GM19397 (cell line): Measurements from ENCODE around the gene CDH4.

ENCODE experiments used
- ATAC-seq: cut with Tn5 transposase; IDR thresholded peaks from one replicate; pipeline ENCODE4 v1.9.1; 2021; ENCODE audit warnings: mild to moderate bottlenecking, moderate library complexity; ENCODE audit not compliant: unreplicated experiment

Gene CDH4

DNA sequence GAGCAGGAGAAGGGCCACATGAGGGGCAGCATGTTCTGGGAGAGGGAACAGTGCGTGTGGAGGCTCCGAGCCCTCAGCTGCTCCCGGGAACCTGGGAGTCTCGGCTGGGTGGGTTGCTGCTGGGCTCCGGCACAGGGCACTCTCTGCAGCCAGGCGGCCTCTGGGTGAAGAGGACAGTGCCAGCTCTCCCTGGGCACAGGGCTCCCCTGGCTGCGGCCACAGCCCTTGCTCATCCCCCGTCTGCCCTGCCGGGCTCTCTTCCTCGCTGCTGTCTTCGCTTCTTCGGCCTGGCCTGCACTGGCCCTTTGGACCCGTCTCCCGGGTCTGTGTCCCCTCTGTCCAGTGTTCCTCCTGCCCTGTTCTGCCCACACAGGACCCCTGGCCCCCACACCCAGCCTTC, 48.2 kb downstream of the CDH4 start:
- no peak for ATAC-seq

DNA sequence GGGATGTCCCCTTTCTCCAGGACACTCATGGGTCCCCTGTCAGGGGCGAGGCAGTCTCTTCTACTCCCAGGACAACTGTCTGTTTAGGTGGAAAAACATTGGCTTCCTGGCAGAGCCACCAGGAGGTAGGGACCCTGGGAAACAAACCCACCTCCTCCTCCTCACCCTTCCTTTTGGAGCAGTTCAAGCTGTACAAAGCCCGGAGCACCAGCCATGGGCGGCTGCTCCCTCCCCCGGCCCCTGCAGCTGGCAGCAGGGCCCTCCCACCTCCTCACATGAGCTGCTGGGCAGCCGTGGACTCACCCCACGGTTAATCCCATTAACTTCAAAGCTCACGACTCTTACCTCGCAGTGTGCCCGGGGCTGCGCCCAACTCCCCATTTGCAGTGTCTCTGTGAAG, 48.6 kb downstream of the CDH4 start:
- ATAC-seq: no peak

DNA sequence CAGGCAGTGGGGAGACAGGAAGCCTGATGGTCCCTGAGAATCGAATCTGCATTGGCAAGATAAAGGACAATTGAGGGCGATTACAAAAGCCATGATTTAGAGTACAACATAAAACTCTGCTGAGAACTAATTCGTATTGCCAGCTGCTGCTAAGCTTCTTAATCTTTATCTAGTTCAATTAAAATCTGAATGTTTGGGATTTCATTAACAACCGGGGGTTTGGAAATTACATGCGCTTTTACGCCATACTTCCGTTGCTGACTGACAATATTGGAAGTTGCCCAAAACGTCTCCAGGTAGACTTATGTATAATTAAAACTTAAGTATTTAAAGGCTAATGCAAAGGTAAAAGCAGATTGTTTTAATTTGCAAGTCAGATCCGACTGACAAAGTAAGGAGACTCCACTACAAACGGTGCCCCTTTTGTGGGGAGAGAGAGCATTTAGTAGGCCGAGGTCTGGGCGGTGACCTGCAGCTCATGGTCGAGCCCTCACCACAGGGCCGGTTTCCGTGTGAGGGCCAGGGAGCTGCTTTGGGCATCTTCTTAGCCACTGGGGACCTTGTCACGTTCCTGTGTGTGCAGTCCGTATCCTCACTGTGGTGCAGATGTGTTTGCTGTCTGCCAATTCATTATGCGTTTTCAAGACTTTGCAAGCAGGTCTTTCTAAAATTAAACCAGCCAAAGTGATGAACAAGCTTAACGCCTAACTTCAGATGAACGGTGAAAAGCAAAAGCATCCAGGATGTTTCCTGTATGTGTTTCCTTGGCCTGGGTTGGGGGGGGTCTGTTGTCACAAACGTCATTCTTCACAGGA, 49.9 kb downstream of the CDH4 start:
- ATAC-seq: no peak

DNA sequence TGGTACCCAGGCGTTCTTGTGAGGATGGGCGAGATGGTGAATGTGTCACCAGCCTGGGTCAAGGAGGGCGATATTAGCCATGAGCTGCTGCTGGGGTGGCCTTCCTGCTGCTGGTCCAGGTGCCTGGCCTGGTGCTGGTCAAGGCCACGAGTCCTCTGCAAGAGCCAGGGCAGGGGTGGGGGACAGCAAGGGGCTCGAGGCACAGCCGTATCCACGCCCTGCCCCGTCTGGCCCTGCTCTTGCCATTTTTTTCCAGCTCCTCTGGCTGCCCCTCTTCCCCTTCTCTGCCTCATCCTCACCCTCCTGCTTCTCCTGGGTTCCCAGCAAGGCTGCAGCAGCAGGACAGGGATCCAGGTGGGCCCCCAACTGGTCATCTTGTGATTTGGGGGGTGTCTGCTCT, 51.2 kb downstream of the CDH4 start:
- ATAC-seq: no peak

DNA sequence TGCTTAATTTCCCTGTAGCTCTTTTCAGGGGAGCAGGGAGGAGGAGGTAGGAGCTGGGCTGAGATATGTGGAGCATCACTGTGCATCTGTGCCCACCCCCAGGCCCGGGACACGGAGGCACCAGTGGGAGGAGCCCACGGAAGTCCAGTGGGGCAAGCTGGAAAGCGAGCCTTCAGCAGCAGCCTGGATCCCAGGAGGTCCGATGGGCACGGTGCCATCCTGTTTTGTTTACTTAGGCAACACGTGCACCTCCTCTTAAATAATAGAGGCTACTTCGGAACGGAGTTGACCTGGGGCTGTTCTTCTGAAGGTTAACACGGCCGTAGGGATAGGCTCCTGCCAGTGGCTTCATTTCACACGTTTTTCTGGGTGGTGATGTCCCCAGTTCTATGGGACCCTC, 51.6 kb downstream of the CDH4 start:
- ATAC-seq: no peak

DNA sequence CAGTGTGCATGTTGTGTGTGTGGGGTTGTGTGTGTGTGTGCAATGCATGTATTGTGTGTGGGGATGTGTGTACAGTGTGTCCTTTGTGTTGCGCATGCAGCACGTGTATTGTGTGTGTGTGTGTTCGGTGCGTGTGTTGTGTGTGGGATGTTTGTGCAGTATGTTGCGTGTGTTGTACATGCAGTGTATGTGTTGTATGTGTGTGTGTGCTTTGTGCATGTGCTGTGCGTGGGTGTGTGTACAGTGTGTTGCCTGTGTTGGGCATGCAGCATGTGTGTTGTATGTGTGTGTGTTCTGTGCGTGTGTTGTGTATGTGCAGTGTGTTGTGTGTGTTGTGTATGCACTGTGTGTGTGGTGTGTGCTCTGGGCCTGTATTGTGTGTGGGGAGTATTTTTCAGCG, 52.7 kb downstream of the CDH4 start:
- ATAC-seq: no peak

DNA sequence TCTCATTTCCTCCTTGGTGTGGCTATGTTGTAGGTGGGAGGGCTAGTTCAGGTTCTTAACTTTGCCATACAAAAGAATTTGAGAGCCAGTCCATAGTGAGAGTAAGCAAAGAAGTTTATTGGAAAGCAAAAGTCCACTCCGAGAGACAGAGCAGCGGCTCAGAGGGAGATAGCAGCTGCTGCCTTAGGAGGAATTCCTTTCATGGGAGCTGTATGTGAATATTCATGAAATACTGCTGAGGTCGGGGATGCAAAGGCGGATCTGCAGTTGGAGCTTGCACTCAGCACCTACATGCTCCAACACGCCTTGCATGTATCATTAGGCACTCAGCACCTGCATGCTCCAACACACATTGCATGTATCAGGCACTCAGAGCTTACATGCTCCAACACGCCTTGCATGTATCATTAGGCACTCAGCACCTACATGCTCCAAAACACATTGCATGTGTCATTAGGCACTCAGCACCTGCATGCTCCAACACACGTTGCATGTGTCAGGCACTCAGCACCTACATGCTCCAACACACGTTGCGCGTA, 54.9 kb downstream of the CDH4 start:
- ATAC-seq: no peak

DNA sequence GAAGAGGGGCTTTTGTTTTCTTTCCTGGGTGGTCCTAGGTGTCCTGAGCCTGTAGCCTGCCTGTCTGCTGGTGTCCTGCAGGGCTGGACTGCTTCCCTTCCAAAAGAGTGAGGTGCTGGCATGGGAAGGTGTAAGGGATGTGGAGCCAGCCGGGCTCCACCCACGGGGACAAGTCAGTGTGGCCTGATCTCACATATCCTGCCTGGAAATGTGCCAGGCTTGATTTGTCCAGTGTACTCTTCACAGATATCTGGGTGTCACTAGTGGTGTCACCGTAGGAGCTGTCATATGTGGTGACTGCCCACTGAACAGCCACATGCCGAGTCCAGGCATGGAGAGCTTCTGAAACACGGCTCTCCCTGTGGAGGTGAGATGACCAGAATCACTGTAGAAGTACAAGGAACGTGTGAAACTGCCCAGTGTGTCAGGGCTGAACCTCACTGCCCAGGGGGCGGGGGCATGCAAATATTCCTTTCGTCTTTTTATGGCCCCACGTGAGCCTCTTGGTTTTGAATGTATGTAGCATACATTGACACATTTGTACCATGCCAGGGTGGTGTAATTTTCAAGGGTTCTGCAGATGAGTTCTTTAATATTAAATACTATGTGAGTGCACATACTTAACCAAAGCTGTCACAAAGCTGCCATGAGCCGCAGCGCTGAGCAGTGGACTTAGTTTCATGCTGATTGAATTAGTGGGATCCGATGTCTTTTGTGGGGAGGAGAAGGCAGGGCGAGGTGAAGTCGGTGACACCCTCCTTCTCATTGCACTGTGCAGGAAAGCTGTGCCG, 55.8 kb downstream of the CDH4 start:
- ATAC-seq: no peak

DNA sequence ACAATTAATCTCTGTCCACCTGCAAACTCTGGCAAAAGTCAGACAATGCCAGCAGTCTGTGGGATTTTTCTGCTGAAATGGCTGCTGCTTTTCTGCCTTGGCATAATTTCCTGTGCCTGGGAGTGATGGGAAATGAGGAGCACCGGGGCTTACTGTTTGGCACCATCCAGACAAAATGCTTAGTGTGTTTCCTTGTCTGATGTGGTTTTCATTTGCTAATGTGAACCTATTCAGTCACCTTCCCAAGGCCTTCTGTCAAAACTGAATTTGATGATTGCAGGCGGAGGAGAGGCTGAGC, 56.4 kb downstream of the CDH4 start:
- ATAC-seq: no peak

DNA sequence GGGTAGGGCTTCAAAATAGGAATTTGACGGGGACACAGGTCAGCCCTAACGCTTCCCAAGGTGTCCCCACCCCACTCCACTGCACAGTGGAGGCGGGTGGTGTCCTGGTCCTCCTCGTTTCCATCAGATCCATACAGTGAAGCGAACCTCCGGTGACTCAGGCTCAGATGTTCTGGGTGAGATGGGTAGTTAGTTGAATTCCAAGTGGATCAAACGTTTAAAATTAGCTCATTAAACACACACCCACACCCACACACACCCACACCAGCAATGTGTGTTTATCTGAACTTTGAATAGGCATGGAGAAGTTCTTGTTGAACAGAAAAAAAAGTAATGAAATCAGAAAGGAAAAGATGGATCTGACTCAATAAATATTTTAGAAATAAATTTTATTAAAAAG, 58.9 kb downstream of the CDH4 start:
- ATAC-seq: no peak

DNA sequence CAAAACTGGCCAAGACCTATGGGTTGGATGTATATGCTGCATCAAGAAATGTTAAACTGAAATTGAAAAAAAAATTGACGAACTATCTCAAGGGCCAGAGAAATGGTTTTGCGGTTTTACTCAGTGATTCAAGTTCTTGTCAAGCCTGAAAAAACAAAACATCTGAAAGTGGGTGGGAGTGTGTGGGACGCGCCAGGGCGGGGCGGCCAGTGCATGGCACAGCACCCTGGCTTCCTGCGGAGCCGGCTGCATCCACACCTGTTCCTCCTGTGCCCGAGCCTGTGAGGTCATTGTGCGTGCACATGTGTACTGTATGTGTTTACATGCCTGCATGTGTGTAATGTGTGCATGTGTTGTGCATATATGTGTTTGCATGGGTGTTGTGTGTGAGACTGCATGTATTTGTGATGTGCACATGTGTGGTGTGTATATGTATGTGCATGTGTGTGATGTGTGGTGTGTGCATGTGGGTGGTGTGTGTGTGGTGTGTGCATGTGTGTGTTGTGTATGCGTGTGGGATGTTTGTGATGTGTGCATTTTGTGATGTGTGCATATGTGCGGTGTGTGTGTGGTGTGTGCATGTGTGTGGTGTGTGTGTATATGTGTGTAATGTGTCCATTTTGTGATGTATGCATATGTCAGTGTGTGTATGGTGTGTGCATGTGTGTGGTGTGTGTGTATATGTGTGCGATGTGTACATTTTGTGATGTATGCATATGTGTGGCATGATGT, 59.8 kb downstream of the CDH4 start:
- no peak for ATAC-seq

DNA sequence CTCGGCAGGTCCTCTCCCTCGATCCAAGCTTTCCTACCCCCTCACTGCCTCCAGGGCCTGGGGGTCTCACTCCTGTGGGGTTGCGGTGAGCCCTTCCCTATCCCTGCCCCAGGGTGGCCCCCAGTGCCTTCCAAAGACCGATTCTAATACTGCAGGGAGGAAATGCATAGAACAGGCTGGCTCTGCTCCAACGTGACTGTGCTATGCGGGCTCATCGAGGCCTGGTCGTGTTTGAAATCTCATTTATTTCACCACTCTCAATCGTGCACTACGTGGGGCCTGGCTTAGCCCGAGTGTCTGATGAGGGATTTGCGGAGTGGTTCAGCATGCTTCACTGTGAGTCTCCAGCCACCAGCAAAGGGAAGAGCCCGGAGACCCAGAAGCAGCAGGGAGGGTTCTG, 60.9 kb downstream of the CDH4 start:
- no peak for ATAC-seq

DNA sequence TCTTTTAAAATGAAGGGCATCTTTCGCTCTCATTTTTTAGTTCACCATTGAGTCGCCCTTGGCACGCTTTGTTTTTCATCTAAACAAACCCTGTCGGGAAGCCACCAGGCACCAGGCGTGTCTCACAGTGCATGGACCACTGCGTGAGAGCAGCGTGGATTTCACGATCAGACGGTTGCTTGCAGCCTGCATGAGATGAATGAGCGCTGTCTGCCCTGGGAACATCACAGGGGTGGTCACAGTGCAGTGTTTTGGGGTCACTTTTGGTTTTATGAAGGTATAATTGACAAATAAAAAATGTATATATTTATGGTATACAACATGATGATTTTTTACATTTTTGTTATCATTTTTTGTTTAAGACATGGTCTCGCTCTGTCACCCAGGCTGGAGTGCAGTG, 61.3 kb downstream of the CDH4 start:
- no peak for ATAC-seq

DNA sequence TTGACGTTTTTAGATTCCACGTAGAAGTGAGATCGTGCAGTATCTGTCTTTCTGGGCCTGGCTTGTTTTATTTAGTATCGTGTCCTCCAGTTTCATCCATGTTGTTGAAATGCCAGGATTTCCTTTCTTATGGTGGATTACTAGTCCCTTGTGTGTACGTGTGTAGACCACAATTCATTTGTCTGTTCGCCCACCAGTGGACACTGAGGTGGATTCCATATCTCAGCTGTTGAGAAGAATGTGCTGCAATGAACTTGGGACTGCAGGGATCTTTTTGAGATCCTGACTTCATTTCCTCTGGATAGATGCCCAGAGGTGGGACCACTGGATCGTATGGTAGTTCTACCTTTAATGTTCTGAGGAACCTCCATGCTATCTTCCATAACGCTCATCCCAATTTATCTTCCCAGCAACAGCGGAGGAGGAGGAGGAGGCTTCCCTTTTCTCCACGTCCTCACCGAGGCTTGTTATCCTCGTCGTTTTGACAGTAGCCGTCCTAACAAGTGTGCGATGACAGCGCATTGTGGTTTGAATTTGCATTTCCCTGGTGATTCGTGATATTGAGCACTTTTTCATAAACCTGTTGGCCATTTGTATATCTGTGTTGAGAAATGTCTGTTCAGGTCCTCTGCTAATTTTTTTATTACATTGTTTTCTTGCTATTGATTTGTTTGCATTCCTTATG, 62.4 kb downstream of the CDH4 start:
- ATAC-seq: no peak

DNA sequence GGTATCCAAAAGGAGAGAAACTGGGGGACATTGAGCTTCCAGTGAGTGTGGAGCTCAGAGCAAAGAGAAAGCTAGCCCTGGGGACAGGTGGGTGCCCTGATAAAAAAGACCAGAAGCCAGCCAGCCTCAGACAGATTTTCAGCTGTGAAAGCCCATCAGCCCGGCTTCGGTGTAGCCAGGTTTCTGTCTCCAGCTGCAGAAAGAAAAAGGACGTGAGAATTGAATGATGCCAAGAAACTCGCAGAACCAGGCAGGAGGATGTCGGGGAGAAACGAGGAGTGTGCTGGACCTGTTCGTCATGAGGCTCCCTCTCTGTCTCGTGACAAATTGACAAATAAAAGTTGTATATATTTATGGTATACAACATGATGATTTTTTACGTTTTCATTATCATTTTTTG, 63.3 kb downstream of the CDH4 start:
- ATAC-seq: no peak

DNA sequence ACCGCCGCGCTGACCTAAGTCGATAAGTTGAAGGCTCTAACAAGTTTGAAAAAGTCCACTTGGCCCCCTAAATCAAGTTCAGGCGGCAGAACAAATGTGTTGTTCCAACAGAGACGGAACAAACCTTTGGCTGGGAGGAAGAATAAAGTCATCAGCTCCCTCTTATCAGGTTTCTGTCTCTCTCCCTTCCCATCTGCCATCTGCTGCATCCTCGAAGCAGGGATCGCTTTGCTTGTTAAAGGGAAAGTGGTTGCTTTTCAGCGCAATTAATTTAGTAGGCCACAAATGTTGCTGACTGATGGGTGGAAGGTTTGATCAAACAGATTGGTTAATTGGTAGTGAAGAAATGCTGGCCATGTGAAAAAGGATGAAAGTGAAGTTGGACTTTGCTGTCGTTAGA, 64.3 kb downstream of the CDH4 start:
- no peak for ATAC-seq

DNA sequence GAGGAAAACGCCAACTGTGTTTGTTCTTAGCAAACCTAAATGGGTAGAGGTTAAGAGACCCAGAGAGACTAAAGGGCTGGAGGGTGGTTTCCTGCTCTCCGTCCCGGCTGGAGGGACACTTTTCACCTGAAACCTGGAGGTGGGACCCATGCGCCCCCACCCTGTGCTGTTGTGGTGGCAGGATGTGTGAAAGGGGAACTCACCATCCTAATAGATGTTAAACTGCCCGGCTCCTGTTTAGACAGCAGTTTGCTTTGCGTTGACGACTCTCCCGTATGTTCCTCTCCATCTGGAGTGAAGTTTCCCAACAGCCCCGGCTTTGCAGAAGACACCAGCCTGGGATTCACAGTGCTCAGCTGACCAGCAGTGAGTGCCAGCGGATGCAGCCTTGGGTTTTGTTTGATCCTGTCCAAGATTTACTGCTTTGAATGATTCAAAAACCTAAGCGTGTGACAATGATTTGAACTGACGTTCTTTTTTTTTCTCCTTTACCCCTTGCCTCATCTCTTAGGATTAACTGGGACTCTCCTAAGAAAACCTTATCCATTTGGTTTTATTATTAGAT, 66.0 kb downstream of the CDH4 start:
- no peak for ATAC-seq

DNA sequence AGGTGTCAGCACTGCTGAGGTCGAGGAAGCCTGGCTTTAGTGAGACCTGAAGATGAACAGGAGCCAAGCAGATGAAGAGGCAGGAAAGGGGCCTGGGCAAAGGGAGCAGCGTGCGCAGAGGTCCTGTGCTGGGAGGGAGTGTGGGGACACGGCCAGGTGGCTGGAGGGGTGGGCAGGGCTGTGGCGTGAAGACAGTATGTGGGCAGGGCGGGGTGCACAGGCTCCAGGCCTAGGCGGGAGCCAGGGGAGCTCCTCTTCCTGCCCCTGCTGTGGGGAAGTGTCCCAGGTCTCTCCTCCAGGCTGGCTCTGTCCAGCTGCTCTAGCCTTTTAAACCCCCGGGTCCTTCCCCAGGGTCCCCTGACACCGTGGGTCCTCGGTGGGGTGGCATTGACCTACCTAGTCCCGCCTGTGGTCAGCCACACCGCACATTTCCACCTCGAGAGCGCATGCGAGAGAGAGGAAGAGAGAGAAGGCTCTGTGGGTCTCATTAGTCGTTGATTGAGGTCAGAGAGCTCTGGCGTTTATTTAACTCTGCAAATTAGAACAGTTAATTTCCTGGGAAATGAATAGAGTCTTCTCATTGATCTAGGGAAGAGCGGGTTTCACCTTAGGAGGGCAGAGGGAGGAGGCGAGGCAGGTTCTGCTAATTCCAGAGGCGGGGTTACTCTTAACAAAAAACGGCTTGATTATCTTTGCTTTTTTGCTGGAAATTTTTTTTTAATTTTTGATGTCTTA, 68.8 kb downstream of the CDH4 start:
- ATAC-seq: no peak

DNA sequence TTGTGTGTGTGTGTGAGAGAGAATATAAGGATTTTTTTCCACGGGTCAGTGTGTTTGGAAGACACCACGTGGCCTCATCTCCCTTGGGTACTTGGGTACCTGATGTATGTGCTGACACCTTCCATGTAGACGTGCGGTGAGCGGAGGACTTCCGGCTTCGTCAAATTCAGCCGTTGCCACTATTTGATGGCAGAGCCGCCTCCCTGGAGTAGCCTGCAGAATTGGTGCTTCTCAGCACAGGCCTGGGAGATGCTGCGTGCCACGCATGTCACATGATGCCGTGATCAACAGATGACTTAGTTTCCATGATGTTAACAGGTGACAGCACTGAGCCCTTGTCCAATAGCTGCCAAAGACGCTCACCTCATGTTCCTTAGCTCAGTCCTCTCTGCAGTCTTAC, 69.4 kb downstream of the CDH4 start:
- ATAC-seq: no peak
